Right renal pelvis (tissue), 4 donors: ENCODE measurements around the gene PYGB. TPM values are rescaled to one million over a fixed set of nuclear protein-coding genes. Genes with fewer than 3 reads are reported as not detected.
"Not testable (repeated sequence)": the region's sequence is repeated elsewhere in the genome, so short reads cannot be mapped to it uniquely, and the experiment has no call there.

Experiments used
- DNase-seq, 4 donors: peaks; one replicate each; pipeline ENCODE4 v3.0.0-alpha.2; 2013; ENCODE audit warnings: low read depth in 4 of 4, low spot score in 3 of 4, missing footprints in 1 of 4
- polyA plus RNA-seq, 4 donors: library from polyadenylated mRNA; unstranded; fragments of 120-200 nt; gene quantifications; one replicate each; pipeline ENCODE4 v1.2.1, GENCODE V29; 2013; ENCODE audit not compliant: insufficient read length in 4 of 4

The PYGB gene
- polyA plus RNA-seq, 4 donors, result 43.4 to 49.5 (median 47.8) TPM

GRCh38 chr20:25323496-25324246 is 75.8 kb downstream of the PYGB start:
- no peak for DNase-seq

- no peak for DNase-seq
Measured at GRCh38 chr20:25324412-25324811, 76.5 kb downstream of the PYGB start.

- DNase-seq, result no peak
Measured at GRCh38 chr20:25325073-25325472, 77.2 kb downstream of the PYGB start.

- DNase-seq, result no peak
Measured at GRCh38 chr20:25325997-25326396, 78.1 kb downstream of the PYGB start.

- DNase-seq, result no peak
Measured at GRCh38 chr20:25327521-25328235, 79.8 kb downstream of the PYGB start.

GRCh38 chr20:25328954-25329498 is 81.1 kb downstream of the PYGB start:
- no peak for DNase-seq

GRCh38 chr20:25334972-25335371 is 87.1 kb downstream of the PYGB start:
- DNase-seq, result not testable (repeated sequence)

GRCh38 chr20:25336561-25337422 is 88.9 kb downstream of the PYGB start:
- no peak for DNase-seq

- DNase-seq, result no peak
Measured at GRCh38 chr20:25338112-25339023, 90.5 kb downstream of the PYGB start.

- DNase-seq, result no peak
Measured at GRCh38 chr20:25339608-25340007, 91.7 kb downstream of the PYGB start.

- DNase-seq, result no peak
Measured at GRCh38 chr20:25340380-25340779, 92.5 kb downstream of the PYGB start.

GRCh38 chr20:25341716-25342680 is 94.1 kb downstream of the PYGB start:
- no peak for DNase-seq

- no peak for DNase-seq
Measured at GRCh38 chr20:25344634-25345033, 96.7 kb downstream of the PYGB start.

GRCh38 chr20:25345721-25346120 is 97.8 kb downstream of the PYGB start:
- no peak for DNase-seq

GRCh38 chr20:25346349-25346748 is 98.5 kb downstream of the PYGB start:
- DNase-seq, result no peak
